PFSK-1 (cell line): ENCODE results near the gene DPYD.

Source experiments
- POLR2AphosphoS5 ChIP-seq: IDR thresholded peaks from 2 replicates; pipeline ENCODE4 v1.6.1; 2012; ENCODE audit warnings: low read depth, mild to moderate bottlenecking, control low read depth, low read length, moderate library complexity
- SIN3A ChIP-seq: IDR thresholded peaks from 2 replicates; pipeline ENCODE4 v1.6.1; 2012; ENCODE audit warnings: mild to moderate bottlenecking, low read length, moderate library complexity, borderline replicate concordance; ENCODE audit not compliant: insufficient read depth
- TAF1 ChIP-seq: IDR thresholded peaks from 2 replicates; pipeline ENCODE4 v1.6.1; 2012; ENCODE audit warnings: low read length, control low read depth, borderline replicate concordance; ENCODE audit not compliant: insufficient read depth

DNA sequence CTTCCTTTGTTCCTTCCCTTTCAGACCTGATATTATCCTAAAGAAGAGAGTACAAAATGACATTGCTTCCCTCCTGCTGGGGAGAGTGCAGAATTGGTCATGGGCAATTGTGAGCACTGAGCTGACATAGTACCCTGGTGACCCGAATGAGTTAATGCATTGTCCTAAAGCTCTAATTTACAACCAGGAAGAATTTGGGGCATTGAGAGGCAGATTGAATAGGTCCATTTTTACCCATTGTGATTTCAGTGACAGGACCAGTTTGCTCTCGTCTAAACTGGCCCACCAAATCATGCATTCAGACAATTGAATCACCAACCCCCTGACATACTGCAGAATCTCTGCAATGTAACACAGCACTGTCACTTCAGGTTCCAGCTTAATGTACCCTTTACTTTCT, 497.4 kb downstream of the DPYD start:
- TF ChIP-seq SIN3A (no peak), TAF1 (no peak), POLR2AphosphoS5 (no peak)
